HEK293 (cell line): ENCODE data around the gene GFI1.

ENCODE experiments used
- CTCF ChIA-PET: fragments of 350-600 bp; formaldehyde crosslinking; extraction: SDS; loops from one replicate; lab custom pipeline; 2021; ENCODE audit warnings: antibody characterized with exemption; lab: Yijun Ruan, JAX
- POLR2A ChIA-PET: fragments of 300-600 bp; formaldehyde crosslinking; extraction: SDS; loops from one replicate; lab custom pipeline; 2020; ENCODE audit warnings: antibody characterized with exemption, inconsistent platforms; lab: Yijun Ruan, JAX
- H3K27ac ChIP-seq: fragments of 200-500 bp; sonication (Bioruptor generic); 2 replicates; pipeline ENCODE4 v1.5.1; 2014; ENCODE audit warnings: low read depth, low read length, control low read depth, inconsistent platforms; ENCODE audit errors: extremely low read depth
- H3K36me3 ChIP-seq, 2 experiments: fragments of 200-500 bp in 1 of 2; sonication (Bioruptor generic) in 1 of 2; 1 replicate in 1 of 2; 2 replicates in 1 of 2; pipeline ENCODE4 v1.5.1; 2014 to 2017; ENCODE audit warnings: inconsistent platforms in 2 of 2, low read length in 2 of 2; ENCODE audit not compliant: control insufficient read depth in 2 of 2, insufficient read depth in 1 of 2
- H3K4me1 ChIP-seq: fragments of 200-500 bp; sonication (Bioruptor generic); 2 replicates; pipeline ENCODE4 v1.5.1; 2014; ENCODE audit warnings: mild to moderate bottlenecking, low read length, inconsistent platforms; ENCODE audit not compliant: control insufficient read depth, insufficient read depth
- H3K4me3 ChIP-seq: 2 replicates; pipeline ENCODE4 v1.5.1; 2011; ENCODE audit warnings: low read depth, mild to moderate bottlenecking, control low read depth, low read length, moderate library complexity
- H3K9me3 ChIP-seq: fragments of 200-500 bp; sonication (Bioruptor generic); 2 replicates; pipeline ENCODE4 v1.5.1; 2014; ENCODE audit warnings: low read depth, low read length, inconsistent platforms; ENCODE audit not compliant: control insufficient read depth, insufficient read depth
- HOXD13 ChIP-seq: sonication (generic); formaldehyde crosslinking; IDR thresholded peaks from 2 replicates; pipeline ENCODE4 v1.8.0; 2022; ENCODE audit warnings: missing genetic modification reagents, borderline replicate concordance
- MEIS1 ChIP-seq: sonication (generic); formaldehyde crosslinking; IDR thresholded peaks from 2 replicates; pipeline ENCODE4 v1.8.1; 2022; ENCODE audit warnings: missing genetic modification reagents, mild to moderate bottlenecking, borderline replicate concordance
- OVOL3 ChIP-seq: fragments of 450-650 bp; formaldehyde crosslinking; IDR thresholded peaks from 2 replicates; pipeline ENCODE4 v1.5.1; 2016; ENCODE audit warnings: missing biosample characterization, missing genetic modification characterization
- SALL2 ChIP-seq: fragments of 450-650 bp; formaldehyde crosslinking; IDR thresholded peaks from 2 replicates; pipeline ENCODE4 v1.5.0; 2017; ENCODE audit warnings: missing biosample characterization, mild to moderate bottlenecking, missing genetic modification characterization, borderline replicate concordance
- TCF7L2 ChIP-seq: IDR thresholded peaks from 2 replicates; pipeline ENCODE4 v1.6.1; 2011; ENCODE audit warnings: low read depth, mild to moderate bottlenecking, inconsistent platforms, low read length, moderate library complexity, borderline replicate concordance
- YY1 ChIP-seq: fragments of 450-650 bp; formaldehyde crosslinking; IDR thresholded peaks from 2 replicates; pipeline ENCODE4 v1.5.1; 2018; ENCODE audit warnings: missing biosample characterization, missing genetic modification characterization
- ZBTB49 ChIP-seq: fragments of 450-650 bp; formaldehyde crosslinking; IDR thresholded peaks from 2 replicates; pipeline ENCODE4 v1.5.1; 2016; ENCODE audit warnings: missing biosample characterization, missing genetic modification characterization, low read depth
- ZEB2 ChIP-seq: fragments of 450-650 bp; formaldehyde crosslinking; IDR thresholded peaks from 2 replicates; pipeline ENCODE4 v1.5.1; 2016; ENCODE audit warnings: missing biosample characterization, missing genetic modification characterization
- ZFP3 ChIP-seq: fragments of 450-650 bp; formaldehyde crosslinking; IDR thresholded peaks from 2 replicates; pipeline ENCODE4 v1.5.1; 2016; ENCODE audit warnings: low read depth, missing biosample characterization, missing genetic modification characterization
- ZNF10 ChIP-seq: fragments of 450-650 bp; formaldehyde crosslinking; IDR thresholded peaks from 2 replicates; pipeline ENCODE4 v1.5.1; 2017; ENCODE audit warnings: missing biosample characterization, missing genetic modification characterization
- ZNF133 ChIP-seq: fragments of 450-650 bp; formaldehyde crosslinking; IDR thresholded peaks from 2 replicates; pipeline ENCODE4 v1.5.1; 2016; ENCODE audit warnings: missing biosample characterization, missing genetic modification characterization
- ZNF174 ChIP-seq: fragments of 450-650 bp; formaldehyde crosslinking; IDR thresholded peaks from 2 replicates; pipeline ENCODE4 v1.5.0; 2017; ENCODE audit warnings: missing biosample characterization, mild to moderate bottlenecking, missing genetic modification characterization
- ZNF274 ChIP-seq, 2 experiments: fragments of 200-500 bp in 1 of 2; fragments of 450-650 bp in 1 of 2; sonication (Bioruptor generic) in 1 of 2; formaldehyde crosslinking in 1 of 2; IDR thresholded peaks; 2 replicates each; pipeline versions ENCODE4 v1.5.1 to v1.6.1; 2014 to 2016; ENCODE audit warnings: borderline replicate concordance in 1 of 2, inconsistent platforms in 1 of 2, low read length in 1 of 2, missing biosample characterization in 1 of 2, missing genetic modification characterization in 1 of 2
- ZNF37A ChIP-seq: fragments of 450-650 bp; IDR thresholded peaks from 2 replicates; pipeline ENCODE4 v1.5.1; 2018; ENCODE audit warnings: missing biosample characterization, missing genetic modification characterization
- ZNF513 ChIP-seq: fragments of 450-650 bp; IDR thresholded peaks from 2 replicates; pipeline ENCODE4 v1.5.1; 2018; ENCODE audit warnings: missing biosample characterization, missing genetic modification characterization
- ZNF585B ChIP-seq: fragments of 450-650 bp; formaldehyde crosslinking; IDR thresholded peaks from 2 replicates; pipeline ENCODE4 v1.5.1; 2016; ENCODE audit warnings: missing biosample characterization, missing genetic modification characterization
- ZNF600 ChIP-seq: fragments of 450-650 bp; formaldehyde crosslinking; IDR thresholded peaks from 2 replicates; pipeline ENCODE4 v1.5.1; 2016; ENCODE audit warnings: missing biosample characterization, missing genetic modification characterization
- ZNF624 ChIP-seq: fragments of 450-650 bp; formaldehyde crosslinking; IDR thresholded peaks from 2 replicates; pipeline ENCODE4 v1.5.1; 2017; ENCODE audit warnings: missing biosample characterization, missing genetic modification characterization
- ZNF747 ChIP-seq: fragments of 450-650 bp; formaldehyde crosslinking; IDR thresholded peaks from 2 replicates; pipeline ENCODE4 v1.5.1; 2016; ENCODE audit warnings: missing biosample characterization, missing genetic modification characterization
- ZNF768 ChIP-seq: fragments of 450-650 bp; formaldehyde crosslinking; IDR thresholded peaks from 2 replicates; pipeline ENCODE4 v1.5.1; 2018; ENCODE audit warnings: missing biosample characterization, mild to moderate bottlenecking, missing genetic modification characterization
- ZNF777 ChIP-seq: fragments of 450-650 bp; formaldehyde crosslinking; IDR thresholded peaks from 2 replicates; pipeline ENCODE4 v1.5.1; 2017; ENCODE audit warnings: missing biosample characterization, missing genetic modification characterization, borderline replicate concordance
- ZSCAN4 ChIP-seq: fragments of 450-650 bp; formaldehyde crosslinking; IDR thresholded peaks from 2 replicates; pipeline ENCODE4 v1.5.1; 2017; ENCODE audit warnings: missing biosample characterization, missing genetic modification characterization
- ZXDB ChIP-seq: fragments of 450-650 bp; formaldehyde crosslinking; IDR thresholded peaks from 2 replicates; pipeline ENCODE4 v1.5.1; 2016; ENCODE audit warnings: missing biosample characterization, missing genetic modification characterization
- TF ChIP-seq, protein P1 (sequence below): fragments of 450-650 bp; formaldehyde crosslinking; IDR thresholded peaks from 2 replicates; pipeline ENCODE4 v1.5.1; 2016; ENCODE audit warnings: missing biosample characterization, missing genetic modification characterization
- TF ChIP-seq, protein P2 (sequence below): fragments of 450-650 bp; formaldehyde crosslinking; IDR thresholded peaks from 2 replicates; pipeline ENCODE4 v1.5.1; 2016; ENCODE audit warnings: missing biosample characterization, missing genetic modification characterization

GFI1 gene

GRCh38 chr1:92509619-92510018, 22.9 kb upstream of the GFI1 start:
- no peak overlapping the region for H3K27ac ChIP-seq
- no peaks in the 10 kb centered on the region; a peak in 1 of 3 replicates for H3K36me3 ChIP-seq
- TF ChIP-seq MEIS1 (no peak), ZNF37A (no peak), ZNF10 (tag by site-specific recombination) (no peak), ZNF768 (tag by site-specific recombination) (no peak), ZXDB (tag by site-specific recombination) (no peak), OVOL3 (no peak), ZSCAN4 (tag by site-specific recombination) (no peak), ZNF624 (no peak), HOXD13 (no peak), ZNF747 (tag by site-specific recombination) (no peak), ZNF585B (tag by site-specific recombination) (no peak), ZNF513 (tag by site-specific recombination) (no peak), ZBTB49 (no peak), ZNF133 (tag by site-specific recombination) (no peak), ZFP3 (tag by site-specific recombination) (no peak), ZNF274 (IDR thresholded peaks at IDR 0.05; ENCODE audit: low read length) (no peak), ZNF274 (tag by site-specific recombination; IDR thresholded peaks at IDR 0.05; ENCODE audit: borderline replicate concordance) (no peak), ZEB2 (tag by site-specific recombination) (no peak), ZNF777 (tag by site-specific recombination) (no peak)
- TF ChIP-seq, protein P1, sequence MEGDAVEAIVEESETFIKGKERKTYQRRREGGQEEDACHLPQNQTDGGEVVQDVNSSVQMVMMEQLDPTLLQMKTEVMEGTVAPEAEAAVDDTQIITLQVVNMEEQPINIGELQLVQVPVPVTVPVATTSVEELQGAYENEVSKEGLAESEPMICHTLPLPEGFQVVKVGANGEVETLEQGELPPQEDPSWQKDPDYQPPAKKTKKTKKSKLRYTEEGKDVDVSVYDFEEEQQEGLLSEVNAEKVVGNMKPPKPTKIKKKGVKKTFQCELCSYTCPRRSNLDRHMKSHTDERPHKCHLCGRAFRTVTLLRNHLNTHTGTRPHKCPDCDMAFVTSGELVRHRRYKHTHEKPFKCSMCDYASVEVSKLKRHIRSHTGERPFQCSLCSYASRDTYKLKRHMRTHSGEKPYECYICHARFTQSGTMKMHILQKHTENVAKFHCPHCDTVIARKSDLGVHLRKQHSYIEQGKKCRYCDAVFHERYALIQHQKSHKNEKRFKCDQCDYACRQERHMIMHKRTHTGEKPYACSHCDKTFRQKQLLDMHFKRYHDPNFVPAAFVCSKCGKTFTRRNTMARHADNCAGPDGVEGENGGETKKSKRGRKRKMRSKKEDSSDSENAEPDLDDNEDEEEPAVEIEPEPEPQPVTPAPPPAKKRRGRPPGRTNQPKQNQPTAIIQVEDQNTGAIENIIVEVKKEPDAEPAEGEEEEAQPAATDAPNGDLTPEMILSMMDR (tag by site-specific recombination) = no peak
- ChIA-PET POLR2A (no interaction called here), CTCF (no interaction called here)
- no peaks in the 10 kb centered on the region for H3K4me1 ChIP-seq
- H3K4me3 ChIP-seq = no peak overlapping the region
- H3K9me3 ChIP-seq = no peaks in the 10 kb centered on the region

GRCh38 chr1:92505015-92505692, 18.4 kb upstream of the GFI1 start:
- Histone ChIP-seq H3K4me1 (no peaks in the 10 kb centered on the region), H3K36me3 (no peaks in the 10 kb centered on the region), H3K27ac (no peak overlapping the region), H3K9me3 (no peaks in the 10 kb centered on the region), H3K4me3 (no peak overlapping the region)
- CTCF ChIA-PET = interaction anchor here (0.6 kb wide), 1 partner anchor 56 kb away, joined by 4 read pairs; no protein-coding TSS in a partner anchor
- POLR2A ChIA-PET = no interaction called here
- TF ChIP-seq, protein P2, sequence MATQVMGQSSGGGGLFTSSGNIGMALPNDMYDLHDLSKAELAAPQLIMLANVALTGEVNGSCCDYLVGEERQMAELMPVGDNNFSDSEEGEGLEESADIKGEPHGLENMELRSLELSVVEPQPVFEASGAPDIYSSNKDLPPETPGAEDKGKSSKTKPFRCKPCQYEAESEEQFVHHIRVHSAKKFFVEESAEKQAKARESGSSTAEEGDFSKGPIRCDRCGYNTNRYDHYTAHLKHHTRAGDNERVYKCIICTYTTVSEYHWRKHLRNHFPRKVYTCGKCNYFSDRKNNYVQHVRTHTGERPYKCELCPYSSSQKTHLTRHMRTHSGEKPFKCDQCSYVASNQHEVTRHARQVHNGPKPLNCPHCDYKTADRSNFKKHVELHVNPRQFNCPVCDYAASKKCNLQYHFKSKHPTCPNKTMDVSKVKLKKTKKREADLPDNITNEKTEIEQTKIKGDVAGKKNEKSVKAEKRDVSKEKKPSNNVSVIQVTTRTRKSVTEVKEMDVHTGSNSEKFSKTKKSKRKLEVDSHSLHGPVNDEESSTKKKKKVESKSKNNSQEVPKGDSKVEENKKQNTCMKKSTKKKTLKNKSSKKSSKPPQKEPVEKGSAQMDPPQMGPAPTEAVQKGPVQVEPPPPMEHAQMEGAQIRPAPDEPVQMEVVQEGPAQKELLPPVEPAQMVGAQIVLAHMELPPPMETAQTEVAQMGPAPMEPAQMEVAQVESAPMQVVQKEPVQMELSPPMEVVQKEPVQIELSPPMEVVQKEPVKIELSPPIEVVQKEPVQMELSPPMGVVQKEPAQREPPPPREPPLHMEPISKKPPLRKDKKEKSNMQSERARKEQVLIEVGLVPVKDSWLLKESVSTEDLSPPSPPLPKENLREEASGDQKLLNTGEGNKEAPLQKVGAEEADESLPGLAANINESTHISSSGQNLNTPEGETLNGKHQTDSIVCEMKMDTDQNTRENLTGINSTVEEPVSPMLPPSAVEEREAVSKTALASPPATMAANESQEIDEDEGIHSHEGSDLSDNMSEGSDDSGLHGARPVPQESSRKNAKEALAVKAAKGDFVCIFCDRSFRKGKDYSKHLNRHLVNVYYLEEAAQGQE (tag by site-specific recombination) = no peak
- TF ChIP-seq YY1 (tag by site-specific recombination) (no peak), SALL2 (tag by site-specific recombination) (no peak), TCF7L2 (no peak), ZNF174 (no peak), ZNF600 (tag by site-specific recombination) (no peak)
